GM12801 (cell line): ENCODE results near the gene TAB2.

Experiments
- TF ChIP-seq, protein P1 (sequence below): IDR thresholded peaks from one replicate; pipeline ENCODE4 v1.5.1; 2011; ENCODE audit warnings: control low read depth; ENCODE audit not compliant: insufficient read length; ENCODE audit errors: extremely low read depth

Gene TAB2

DNA sequence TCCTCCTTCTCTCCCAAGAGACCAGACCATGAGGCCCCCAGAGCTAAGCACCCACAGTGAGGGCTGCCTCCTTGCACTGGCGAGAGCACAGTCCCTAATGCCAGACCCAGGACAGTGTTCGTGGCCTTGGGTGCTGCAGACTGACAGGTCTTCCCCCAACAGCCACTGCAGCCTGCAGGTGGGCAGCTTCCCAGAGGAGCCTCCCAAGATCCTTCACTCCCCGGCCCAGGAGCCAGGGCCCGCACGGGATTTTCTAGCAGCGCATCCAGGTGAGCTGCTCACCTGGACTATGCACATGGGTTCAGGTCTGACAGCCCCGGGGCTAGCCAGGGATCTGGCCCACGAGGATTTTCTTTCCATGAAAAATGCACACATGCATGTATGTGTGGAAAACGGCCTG lies 124.2 kb downstream of the TAB2 start:
- TF ChIP-seq, protein P1, sequence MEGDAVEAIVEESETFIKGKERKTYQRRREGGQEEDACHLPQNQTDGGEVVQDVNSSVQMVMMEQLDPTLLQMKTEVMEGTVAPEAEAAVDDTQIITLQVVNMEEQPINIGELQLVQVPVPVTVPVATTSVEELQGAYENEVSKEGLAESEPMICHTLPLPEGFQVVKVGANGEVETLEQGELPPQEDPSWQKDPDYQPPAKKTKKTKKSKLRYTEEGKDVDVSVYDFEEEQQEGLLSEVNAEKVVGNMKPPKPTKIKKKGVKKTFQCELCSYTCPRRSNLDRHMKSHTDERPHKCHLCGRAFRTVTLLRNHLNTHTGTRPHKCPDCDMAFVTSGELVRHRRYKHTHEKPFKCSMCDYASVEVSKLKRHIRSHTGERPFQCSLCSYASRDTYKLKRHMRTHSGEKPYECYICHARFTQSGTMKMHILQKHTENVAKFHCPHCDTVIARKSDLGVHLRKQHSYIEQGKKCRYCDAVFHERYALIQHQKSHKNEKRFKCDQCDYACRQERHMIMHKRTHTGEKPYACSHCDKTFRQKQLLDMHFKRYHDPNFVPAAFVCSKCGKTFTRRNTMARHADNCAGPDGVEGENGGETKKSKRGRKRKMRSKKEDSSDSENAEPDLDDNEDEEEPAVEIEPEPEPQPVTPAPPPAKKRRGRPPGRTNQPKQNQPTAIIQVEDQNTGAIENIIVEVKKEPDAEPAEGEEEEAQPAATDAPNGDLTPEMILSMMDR: no peak

DNA sequence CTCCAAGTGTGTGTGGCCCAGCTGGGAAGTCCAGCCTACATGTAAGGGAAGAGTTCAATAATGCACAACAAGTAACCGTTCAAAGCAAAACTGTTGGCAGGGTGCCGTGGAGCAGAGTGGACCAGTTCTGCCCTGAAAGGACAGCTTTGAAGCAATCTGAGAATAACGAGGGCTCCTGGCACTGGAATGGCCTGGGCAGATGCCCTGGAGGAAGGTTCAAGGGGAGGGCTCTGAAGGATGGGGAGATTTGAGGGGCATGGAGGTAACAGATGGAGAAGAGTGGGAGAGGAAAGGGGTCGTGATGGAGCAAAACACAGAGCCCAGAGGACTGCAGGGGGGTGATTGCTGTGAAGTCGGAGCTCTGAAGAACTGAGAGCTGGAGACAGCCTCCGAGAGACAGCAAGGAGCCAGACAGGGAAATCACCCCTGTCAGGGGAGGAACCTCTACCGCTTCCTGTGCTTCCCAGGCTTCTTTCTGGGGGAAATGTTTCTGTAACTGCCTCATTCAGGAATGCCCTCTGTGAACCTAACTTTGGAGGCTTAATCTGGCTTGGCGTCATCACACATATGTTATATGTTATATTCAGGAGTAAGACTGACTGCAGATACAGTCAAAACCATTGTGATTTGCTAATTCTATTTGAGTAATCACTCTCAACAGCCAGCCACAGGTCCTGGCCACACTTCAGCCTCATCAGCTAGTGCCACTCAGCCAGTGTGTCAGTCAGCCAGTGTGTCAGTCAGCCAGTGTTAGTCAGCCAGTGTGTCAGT lies 126.1 kb downstream of the TAB2 start:
- TF ChIP-seq, protein P1: no peak

DNA sequence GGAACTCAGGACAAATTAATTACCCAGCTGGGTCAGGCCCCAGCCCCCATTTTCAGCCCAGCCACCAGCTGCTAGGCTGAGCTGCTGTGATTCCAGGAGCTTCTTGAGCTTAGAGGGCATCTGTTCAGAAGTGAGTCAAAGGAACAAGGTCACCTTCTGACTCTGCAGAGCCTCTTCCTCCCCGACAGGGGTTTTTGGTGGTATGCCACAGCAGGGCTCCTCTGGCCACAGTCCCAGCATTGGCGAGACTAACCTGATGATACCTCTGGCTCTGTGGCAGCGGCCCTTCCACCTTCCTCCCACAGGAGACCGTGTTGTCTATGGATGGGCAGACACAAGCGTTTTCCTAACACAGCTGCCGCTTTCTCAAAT lies 127.6 kb downstream of the TAB2 start:
- TF ChIP-seq, protein P1: no peak

DNA sequence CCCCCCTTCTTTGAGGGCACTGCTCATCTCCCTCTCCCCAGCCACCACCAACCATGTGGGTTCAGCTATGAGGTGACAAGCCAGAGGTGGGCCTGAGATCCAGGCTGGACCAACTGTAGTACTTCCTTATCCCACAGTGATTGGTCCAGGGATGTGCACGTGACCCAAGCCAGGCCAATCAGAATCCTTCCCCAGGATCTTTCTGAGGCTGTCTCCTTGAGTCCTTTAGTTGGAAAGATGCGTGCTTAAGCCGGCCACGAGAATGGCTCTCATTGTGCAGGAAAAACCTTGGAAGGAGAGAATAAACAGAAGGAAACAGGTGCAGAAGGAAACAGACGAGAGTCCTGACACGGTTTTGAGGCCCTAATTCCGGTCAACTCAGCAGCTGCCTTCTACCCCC lies 128.1 kb downstream of the TAB2 start:
- TF ChIP-seq, protein P1: no peak

DNA sequence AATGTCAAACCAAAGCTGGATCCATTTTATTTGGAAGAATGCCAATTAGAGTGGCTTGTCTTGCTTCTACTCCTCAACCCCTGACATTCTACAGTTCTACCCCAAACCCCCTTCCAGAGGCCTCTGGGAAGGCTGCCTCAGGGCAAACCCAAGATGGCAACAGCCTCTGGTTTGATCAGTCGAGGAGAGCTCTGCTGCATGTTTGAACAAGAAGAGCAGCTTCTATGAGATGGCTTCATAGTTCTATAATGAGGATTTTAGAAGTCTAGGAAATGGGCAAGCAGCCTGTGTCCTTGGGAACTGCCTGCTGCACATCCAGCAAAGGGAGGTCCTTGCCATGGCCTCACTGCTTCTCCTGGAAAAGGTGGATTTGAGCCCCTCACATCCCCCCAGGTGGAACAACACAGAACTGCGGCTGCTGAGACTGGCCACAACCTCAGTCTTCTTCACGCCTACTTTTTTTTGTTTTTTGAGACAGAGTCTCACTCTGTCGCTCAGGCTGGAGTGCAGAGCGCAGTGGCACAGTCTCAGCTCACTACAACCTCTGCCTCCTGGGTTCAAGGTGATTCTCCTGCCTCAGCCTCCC lies 129.4 kb downstream of the TAB2 start:
- TF ChIP-seq, protein P1: no peak

DNA sequence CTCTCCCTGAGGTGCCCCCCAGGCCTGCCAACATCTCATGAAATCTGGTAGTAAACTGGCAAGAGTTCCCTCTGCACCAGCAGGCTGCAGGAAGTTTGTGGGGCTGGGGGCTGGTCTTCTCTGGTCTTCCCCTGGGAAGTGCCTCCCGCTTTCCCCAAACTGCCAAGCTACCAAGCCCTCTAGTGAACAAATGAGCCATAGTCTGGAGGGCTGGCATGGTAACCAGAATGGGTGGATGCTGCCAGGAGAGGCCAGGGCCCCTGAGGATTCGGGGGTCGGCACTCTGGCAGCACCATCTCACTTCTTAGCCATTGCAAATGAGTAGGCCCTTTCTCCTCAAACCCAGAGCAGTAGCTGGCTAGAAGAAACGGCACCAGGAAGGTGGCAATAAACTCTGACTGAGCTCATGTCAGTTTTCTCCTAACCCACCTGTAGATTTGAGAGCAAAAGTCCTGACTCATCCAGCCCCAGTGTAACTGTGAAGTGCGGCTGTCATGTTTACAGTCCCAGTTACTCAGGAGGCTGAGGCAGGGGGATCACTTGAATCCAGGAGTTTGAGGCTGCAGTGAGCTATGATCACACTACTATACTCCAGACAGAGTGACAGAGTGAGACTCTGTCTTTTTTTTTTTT lies 131.4 kb downstream of the TAB2 start:
- TF ChIP-seq, protein P1: no peak

DNA sequence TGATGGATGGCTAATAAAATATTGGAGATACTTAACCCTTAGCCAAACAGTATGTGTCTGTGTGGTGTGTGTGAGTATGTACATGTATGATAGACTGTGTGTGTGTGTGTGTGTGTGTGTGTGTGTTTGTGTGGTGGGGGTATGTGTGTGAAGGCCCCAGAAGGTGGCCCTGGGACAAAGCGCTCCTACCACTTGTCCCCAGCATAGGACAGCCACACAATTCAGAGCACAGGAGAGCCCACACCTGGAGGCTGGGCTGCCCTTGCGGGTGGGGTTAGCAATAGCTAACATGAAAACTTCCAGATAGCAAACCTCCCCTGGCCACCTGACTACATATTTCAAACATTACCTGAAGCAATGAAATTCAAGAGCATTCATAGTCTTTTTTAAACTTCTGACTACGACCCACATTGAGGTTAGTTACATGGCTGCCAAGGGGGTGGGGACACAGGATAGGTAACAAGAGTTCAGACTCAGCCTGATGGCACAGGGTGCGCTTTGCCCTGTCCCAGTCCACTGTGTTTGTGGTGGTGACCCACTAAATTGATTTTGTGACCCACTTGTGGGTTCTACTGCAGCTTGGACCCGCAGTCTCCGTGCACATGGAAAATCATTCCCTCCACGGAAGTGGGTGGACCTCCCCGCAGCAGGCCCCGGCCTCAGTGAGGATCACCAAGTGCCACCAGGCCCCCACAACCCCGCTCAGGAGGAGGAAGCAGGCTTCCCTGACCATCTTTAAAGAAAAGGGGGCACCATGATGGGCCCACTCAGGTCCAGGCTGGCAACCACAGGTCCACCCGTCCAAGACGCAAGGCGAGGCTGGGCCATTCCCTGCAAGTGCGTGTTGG lies 132.5 kb downstream of the TAB2 start:
- TF ChIP-seq, protein P1: no peak
